HEK293T (cell line): ENCODE measurements around the gene IL19.
"Not testable (repeated sequence)": the region's sequence is repeated elsewhere in the genome, so short reads cannot be mapped to it uniquely, and the experiment has no call there.

Experiments
- CTCF ChIA-PET: fragments of 350-600 bp; formaldehyde crosslinking; extraction: SDS; loops from one replicate; lab custom pipeline; 2021; ENCODE audit warnings: antibody characterized with exemption, inconsistent platforms; lab: Yijun Ruan, JAX
- POLR2A ChIA-PET: fragments of 350-600 bp; formaldehyde crosslinking; extraction: SDS; loops from one replicate; lab custom pipeline; 2020; ENCODE audit warnings: antibody characterized with exemption, inconsistent platforms; lab: Yijun Ruan, JAX
- DNase-seq: peaks from one replicate; pipeline ENCODE4 v3.0.0; 2012; ENCODE audit warnings: mixed read lengths; ENCODE audit errors: extremely low spot score
- ARNT ChIP-seq: fragments of 450-650 bp; IDR thresholded peaks from 2 replicates; pipeline ENCODE4 v1.6.1; 2017; ENCODE audit warnings: mild to moderate bottlenecking
- BHLHE40 ChIP-seq: fragments of 450-650 bp; IDR thresholded peaks from 2 replicates; pipeline ENCODE4 v1.6.1; 2016; ENCODE audit warnings: mild to moderate bottlenecking, moderate library complexity, borderline replicate concordance
- CTBP1 ChIP-seq: fragments of 450-650 bp; IDR thresholded peaks from 2 replicates; pipeline ENCODE4 v1.6.1; 2016; ENCODE audit warnings: borderline replicate concordance
- ELF4 ChIP-seq: fragments of 450-650 bp; IDR thresholded peaks from 2 replicates; pipeline ENCODE4 v1.6.1; 2017; ENCODE audit warnings: antibody characterized with exemption
- FOXA1 ChIP-seq: fragments of 450-650 bp; IDR thresholded peaks from 2 replicates; pipeline ENCODE4 v1.6.1; 2016; ENCODE audit warnings: mild to moderate bottlenecking
- FOXK2 ChIP-seq: fragments of 450-650 bp; IDR thresholded peaks from 2 replicates; pipeline ENCODE4 v1.6.1; 2016; ENCODE audit warnings: mild to moderate bottlenecking
- FOXM1 ChIP-seq: fragments of 450-650 bp; IDR thresholded peaks from 2 replicates; pipeline ENCODE4 v1.6.1; 2017; ENCODE audit warnings: mild to moderate bottlenecking, borderline replicate concordance
- HDGF ChIP-seq: fragments of 450-650 bp; IDR thresholded peaks from 2 replicates; pipeline ENCODE4 v1.6.1; 2017; ENCODE audit warnings: antibody characterized with exemption, borderline replicate concordance
- L3MBTL2 ChIP-seq: fragments of 450-650 bp; conservative IDR thresholded peaks from 2 replicates; pipeline ENCODE4 v1.6.1; 2016; ENCODE audit warnings: mild to moderate bottlenecking
- LEF1 ChIP-seq: fragments of 450-650 bp; IDR thresholded peaks from 2 replicates; pipeline ENCODE4 v1.6.1; 2017; ENCODE audit warnings: mild to moderate bottlenecking, borderline replicate concordance
- NFRKB ChIP-seq: fragments of 450-650 bp; IDR thresholded peaks from 2 replicates; pipeline ENCODE4 v1.6.1; 2016; ENCODE audit warnings: mild to moderate bottlenecking, moderate library complexity
- SP1 ChIP-seq: fragments of 450-650 bp; IDR thresholded peaks from 2 replicates; pipeline ENCODE4 v1.6.1; 2017
- SUZ12 ChIP-seq: fragments of 450-650 bp; IDR thresholded peaks from 2 replicates; pipeline ENCODE4 v1.6.1; 2016; ENCODE audit warnings: mild to moderate bottlenecking
- TARDBP ChIP-seq: fragments of 450-650 bp; IDR thresholded peaks from 2 replicates; pipeline ENCODE4 v1.6.1; 2016
- ZNF384 ChIP-seq: fragments of 450-650 bp; IDR thresholded peaks from 2 replicates; pipeline ENCODE4 v1.6.1; 2016
- TF ChIP-seq, protein P1 (sequence below): fragments of 450-650 bp; IDR thresholded peaks from 2 replicates; pipeline ENCODE4 v1.6.1; 2016

The IL19 gene

DNA sequence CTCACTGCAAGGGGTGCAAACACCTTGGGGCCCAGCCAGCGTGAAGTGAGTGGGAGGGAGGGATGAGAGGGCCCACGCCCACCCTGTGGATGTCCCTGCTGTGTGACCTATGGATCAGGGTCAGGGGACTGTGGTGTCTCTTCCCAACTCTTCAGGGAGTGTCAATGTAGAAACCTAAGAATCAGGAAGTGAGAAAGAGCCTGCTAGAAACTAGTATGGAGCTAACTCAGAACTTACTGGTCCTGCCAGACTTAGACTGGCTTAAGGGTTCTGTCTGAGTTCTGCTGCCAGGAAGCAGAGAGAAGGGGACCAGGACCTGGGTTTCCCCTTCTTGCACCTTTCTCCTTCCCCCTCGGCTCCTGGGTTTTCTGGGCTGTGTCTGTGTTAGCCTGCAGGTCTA is 3.5 kb downstream of the IL19 start:
- DNase-seq, result no peak
- TF ChIP-seq SUZ12, result no peak
- TF ChIP-seq CTBP1, result no peak
- no peak for TF ChIP-seq FOXM1
- TF ChIP-seq, protein P1, sequence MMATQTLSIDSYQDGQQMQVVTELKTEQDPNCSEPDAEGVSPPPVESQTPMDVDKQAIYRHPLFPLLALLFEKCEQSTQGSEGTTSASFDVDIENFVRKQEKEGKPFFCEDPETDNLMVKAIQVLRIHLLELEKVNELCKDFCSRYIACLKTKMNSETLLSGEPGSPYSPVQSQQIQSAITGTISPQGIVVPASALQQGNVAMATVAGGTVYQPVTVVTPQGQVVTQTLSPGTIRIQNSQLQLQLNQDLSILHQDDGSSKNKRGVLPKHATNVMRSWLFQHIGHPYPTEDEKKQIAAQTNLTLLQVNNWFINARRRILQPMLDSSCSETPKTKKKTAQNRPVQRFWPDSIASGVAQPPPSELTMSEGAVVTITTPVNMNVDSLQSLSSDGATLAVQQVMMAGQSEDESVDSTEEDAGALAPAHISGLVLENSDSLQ, result no peak
- no peak for TF ChIP-seq L3MBTL2
- no peak for TF ChIP-seq ELF4
- no peak for TF ChIP-seq TARDBP
- no peak for TF ChIP-seq FOXA1
- no peak for TF ChIP-seq FOXK2
- TF ChIP-seq ZNF384, result no peak
- TF ChIP-seq SP1, result no peak
- TF ChIP-seq ARNT, result no peak
- no peak for TF ChIP-seq LEF1
- no peak for TF ChIP-seq BHLHE40
- TF ChIP-seq HDGF, result no peak
- TF ChIP-seq NFRKB, result no peak
- ChIA-PET CTCF (interaction anchor here (0.6 kb wide), 1 partner anchor 269 kb away, joined by 5 read pairs; no protein-coding TSS in a partner anchor), POLR2A (no interaction called here)

DNA sequence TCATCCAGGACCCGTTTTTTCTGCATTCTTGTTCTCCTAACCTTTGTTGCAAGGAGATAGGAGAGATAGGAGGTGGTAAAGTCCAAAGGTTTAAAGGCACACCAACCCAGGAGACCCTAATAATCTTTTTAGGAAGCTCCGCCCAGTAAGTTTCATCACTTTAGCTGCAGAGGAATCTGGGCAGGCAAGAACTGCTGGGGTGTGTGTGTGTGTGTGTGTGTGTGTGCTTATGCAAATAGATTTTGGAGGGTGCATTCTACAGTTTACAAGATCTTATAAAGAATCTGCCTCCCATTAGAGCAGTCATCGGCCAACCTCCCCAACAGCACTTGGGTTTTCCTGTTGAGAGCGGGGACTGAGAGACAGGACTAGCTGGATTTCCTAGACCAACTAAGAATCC is 5.7 kb downstream of the IL19 start:
- TF ChIP-seq TARDBP (no peak), CTBP1 (no peak), FOXK2 (no peak), SUZ12 (no peak), HDGF (no peak), ARNT (no peak), SP1 (no peak), ZNF384 (no peak), BHLHE40 (no peak), FOXA1 (no peak), ELF4 (no peak), LEF1 (no peak), FOXM1 (no peak), NFRKB (no peak), L3MBTL2 (no peak)
- TF ChIP-seq, protein P1, result no peak
- POLR2A ChIA-PET, result no interaction called here
- CTCF ChIA-PET, result interaction anchor here (0.9 kb wide), 1 partner anchor 167 kb away, joined by 3 read pairs; no protein-coding TSS in a partner anchor
- DNase-seq, result no peak

DNA sequence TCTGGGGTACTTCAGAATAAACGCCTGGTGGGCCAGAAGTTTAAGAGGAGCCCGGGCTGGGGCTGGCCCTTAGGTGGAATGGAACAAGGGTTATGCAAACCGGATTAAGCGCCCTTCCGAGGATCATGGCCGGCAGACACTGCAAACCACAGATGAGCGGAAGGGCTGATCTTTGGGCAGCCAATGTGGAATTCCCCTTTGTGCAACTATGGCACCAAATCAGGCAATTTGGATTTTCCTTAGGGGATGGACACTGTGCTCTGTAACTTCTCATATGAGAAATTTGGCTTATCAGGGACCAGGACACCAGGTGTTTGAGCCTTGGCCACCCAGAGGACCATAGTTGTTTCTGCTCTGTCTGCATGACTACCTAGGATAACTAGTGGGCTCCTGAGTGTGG is 7.5 kb downstream of the IL19 start:
- ChIA-PET CTCF (no interaction called here), POLR2A (no interaction called here)
- no peak for DNase-seq
- TF ChIP-seq NFRKB, result no peak

DNA sequence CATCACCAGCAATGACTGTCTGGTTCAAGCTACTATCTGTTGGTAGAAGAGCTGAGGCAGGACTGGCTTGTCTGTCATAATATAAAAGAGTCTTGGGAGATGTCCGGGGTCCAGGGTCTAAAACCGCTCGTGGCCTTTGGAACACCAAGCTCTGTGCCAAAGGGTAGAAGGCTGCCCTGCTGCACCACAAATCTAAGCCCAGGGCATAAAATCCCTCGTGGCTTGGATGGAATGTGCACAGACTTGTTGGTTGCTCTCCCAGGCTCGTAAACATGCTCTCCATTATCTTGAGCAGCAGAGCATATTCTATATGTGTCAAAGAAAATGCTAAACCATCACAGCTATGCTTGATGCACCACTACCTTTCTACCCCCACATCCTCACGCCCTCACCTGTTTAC is 8.3 kb downstream of the IL19 start:
- POLR2A ChIA-PET, DNase-seq, CTCF ChIA-PET: not testable (repeated sequence)

DNA sequence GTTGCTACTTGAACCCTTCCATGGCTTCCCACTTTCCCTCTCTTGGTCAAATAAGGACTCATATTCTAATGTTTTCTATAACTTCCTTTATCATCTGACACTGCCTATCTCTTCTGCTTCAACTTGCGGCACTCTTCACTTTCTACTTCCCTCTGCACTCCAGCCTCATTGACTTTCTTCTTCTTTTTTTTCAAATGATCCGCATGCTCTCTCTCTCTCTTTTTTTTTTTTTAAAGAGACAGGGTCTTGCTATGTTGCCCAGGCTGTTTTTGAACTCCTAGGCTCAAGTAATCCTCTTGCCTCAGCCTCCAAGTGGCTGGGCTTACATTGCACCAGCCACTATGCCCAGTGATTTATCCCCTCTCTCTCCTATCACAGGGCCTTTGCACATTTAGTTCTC is 9.1 kb downstream of the IL19 start:
- DNase-seq, result no peak
- CTCF ChIA-PET, result no interaction called here
- POLR2A ChIA-PET, result no interaction called here
- TF ChIP-seq, protein P1, result no peak
- TF ChIP-seq BHLHE40 (no peak), HDGF (no peak), CTBP1 (no peak), L3MBTL2 (no peak), NFRKB (no peak), TARDBP (no peak), LEF1 (no peak), FOXA1 (no peak), SUZ12 (no peak)

DNA sequence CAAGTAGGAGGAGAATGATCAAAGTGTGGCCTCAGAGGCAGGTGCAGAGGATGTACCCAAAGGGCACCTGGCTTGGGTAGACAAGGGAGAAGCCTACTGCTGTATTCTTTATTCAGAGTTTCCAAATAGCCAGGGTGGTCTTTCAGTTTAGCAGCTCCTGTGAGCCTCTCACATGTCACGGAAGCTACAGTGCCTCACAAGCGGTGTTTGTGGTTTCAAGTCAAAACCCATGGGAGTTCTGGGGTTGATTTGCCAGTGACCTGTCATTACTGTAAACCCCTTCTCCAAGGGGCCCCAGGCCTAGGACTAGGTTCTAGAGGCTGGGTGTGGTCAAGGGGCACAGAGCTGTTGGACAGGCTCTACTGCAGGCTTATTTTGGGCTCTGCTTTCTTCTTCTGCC is 11.9 kb downstream of the IL19 start:
- no peak for DNase-seq
- no peak for TF ChIP-seq TARDBP
- TF ChIP-seq L3MBTL2, result no peak
- TF ChIP-seq ELF4, result no peak
- no peak for TF ChIP-seq NFRKB
- TF ChIP-seq, protein P1, result no peak
- ChIA-PET POLR2A (no interaction called here), CTCF (no interaction called here)

DNA sequence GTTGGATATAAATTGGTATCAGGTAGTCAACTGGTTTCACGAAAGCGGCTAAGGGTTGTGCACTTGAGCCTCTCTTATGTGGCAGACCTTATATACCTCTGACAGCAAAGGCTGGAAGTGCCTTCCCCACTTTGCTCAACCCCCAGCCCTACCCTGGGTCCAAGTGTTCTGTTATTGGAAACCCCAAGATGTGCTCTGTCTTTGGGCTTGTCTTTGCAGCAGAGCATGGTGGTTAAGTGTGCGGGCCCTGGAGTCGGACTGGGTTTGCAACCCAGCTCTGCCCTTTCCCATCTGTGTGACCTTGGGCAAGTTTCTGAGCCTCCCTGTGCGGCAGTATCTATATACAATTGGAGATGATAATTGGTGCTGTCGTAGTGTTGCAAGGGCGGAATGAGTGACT is 12.9 kb downstream of the IL19 start:
- no peak for DNase-seq
- ChIA-PET POLR2A (no interaction called here), CTCF (no interaction called here)
- TF ChIP-seq BHLHE40 (no peak), ZNF384 (no peak), TARDBP (no peak)
